SJSA1 (cell line): ENCODE data around the gene KLF13. TPM values are rescaled to one million over a fixed set of nuclear protein-coding genes. Genes with fewer than 3 reads are reported as not detected.
A peak's percentile ranks its signal among the peaks of the same experiment; 100 is the strongest.

Experiments used
- DNase-seq, 2 experiments: peaks; one replicate each; pipeline ENCODE4 v3.0.0-alpha.2; 2015 to 2020; ENCODE audit warnings: low spot score in 2 of 2, low read depth in 1 of 2
- H3K27ac ChIP-seq: fragments of 250-450 bp; sonication (Bioruptor Pico); 2 replicates; pipeline ENCODE4 v1.5.1; 2020; ENCODE audit warnings: mild to moderate bottlenecking, moderate library complexity
- H3K27me3 ChIP-seq: fragments of 250-450 bp; sonication (Bioruptor Pico); replicated peaks from 2 replicates; pipeline ENCODE4 v1.5.1; 2020; ENCODE audit warnings: mild to moderate bottlenecking, moderate library complexity
- H3K36me3 ChIP-seq: fragments of 250-450 bp; sonication (Bioruptor Pico); 2 replicates; pipeline ENCODE4 v1.5.1; 2020; ENCODE audit warnings: mild to moderate bottlenecking
- H3K4me1 ChIP-seq: fragments of 250-450 bp; sonication (Bioruptor Pico); replicated peaks from 2 replicates; pipeline ENCODE4 v1.6.1; 2021; ENCODE audit warnings: mild to moderate bottlenecking
- H3K4me3 ChIP-seq: fragments of 250-450 bp; sonication (Bioruptor Pico); 2 replicates; pipeline ENCODE4 v1.5.1; 2020; ENCODE audit warnings: mild to moderate bottlenecking
- H3K9me3 ChIP-seq: fragments of 250-450 bp; sonication (Bioruptor Pico); replicated peaks from 2 replicates; pipeline ENCODE4 v1.5.1; 2020; ENCODE audit warnings: mild to moderate bottlenecking
- total RNA-seq: library from RNA; depleted of rRNA; stranded (reverse); fragments of >200 nt; shearing (Covaris generic); gene quantifications from 2 replicates; pipeline ENCODE4 v1.2.3, GENCODE V29; 2014; rRNA removed

The KLF13 gene
- 60.4 and 62.4 TPM in 2 replicates for total RNA-seq

GRCh38 chr15:31326156-31326874 lies at the start of gene KLF13:
Gene KLF13, plus strand, starts transcription at chr15:31326835. Its CDS starts 378 bp downstream, at chr15:31327213.
- peaks cover 25% of the 10 kb centered on the region for H3K4me1 ChIP-seq
- H3K36me3 ChIP-seq: peaks cover 28% of the 10 kb centered on the region
- H3K27me3 ChIP-seq: no peaks in the 10 kb centered on the region
- peak within 1 kb of the TSS; percentile 91 for H3K27ac ChIP-seq
- H3K9me3 ChIP-seq: no peaks in the 10 kb centered on the region; the same call in none of the 2 replicates
- peak within 1 kb of the TSS; percentile 86 for H3K4me3 ChIP-seq
- DNase-seq: peak; percentile 98 to 100

- Histone ChIP-seq H3K36me3 (no peaks in the 10 kb centered on the region), H3K9me3 (no peaks in the 10 kb centered on the region), H3K4me1 (no peaks in the 10 kb centered on the region), H3K27me3 (no peaks in the 10 kb centered on the region), H3K4me3 (no peak overlapping the region), H3K27ac (no peak overlapping the region)
- DNase-seq: peak in 1 of 2 experiments; percentile 30
Observed at GRCh38 chr15:31277335-31278060, 49.1 kb upstream of the KLF13 start.

- peak in 1 of 2 experiments; percentile 34 for DNase-seq
- H3K27ac ChIP-seq: no peak overlapping the region
- no peaks in the 10 kb centered on the region for H3K27me3 ChIP-seq
- no peaks in the 10 kb centered on the region for H3K9me3 ChIP-seq
- no peaks in the 10 kb centered on the region for H3K4me1 ChIP-seq
- H3K4me3 ChIP-seq: no peak overlapping the region
- no peaks in the 10 kb centered on the region for H3K36me3 ChIP-seq
Observed at GRCh38 chr15:31278061-31278445, 48.6 kb upstream of the KLF13 start.

- H3K27me3 ChIP-seq: no peaks in the 10 kb centered on the region
- no peak overlapping the region for H3K27ac ChIP-seq
- no peaks in the 10 kb centered on the region for H3K36me3 ChIP-seq
- DNase-seq: peak in 1 of 2 experiments; percentile 35
- H3K4me1 ChIP-seq: no peaks in the 10 kb centered on the region
- no peak overlapping the region for H3K4me3 ChIP-seq
- H3K9me3 ChIP-seq: no peaks in the 10 kb centered on the region
Observed at GRCh38 chr15:31278544-31279220, 48.0 kb upstream of the KLF13 start.

GRCh38 chr15:31279221-31280045 lies 47.2 kb upstream of the KLF13 start:
- Histone ChIP-seq H3K9me3 (no peaks in the 10 kb centered on the region), H3K4me1 (no peaks in the 10 kb centered on the region), H3K27me3 (0 out of 2 replicates have a peak, but pooled peaks cover 3% of the 10 kb centered on the region), H3K36me3 (no peaks in the 10 kb centered on the region), H3K4me3 (no peak overlapping the region), H3K27ac (no peak overlapping the region)
- peak in 1 of 2 experiments; percentile 28 for DNase-seq

GRCh38 chr15:31280046-31280830 lies 46.4 kb upstream of the KLF13 start:
- Histone ChIP-seq H3K27ac (no peak overlapping the region), H3K4me3 (no peak overlapping the region), H3K27me3 (0 out of 2 replicates have a peak, but pooled peaks cover 3% of the 10 kb centered on the region), H3K9me3 (no peaks in the 10 kb centered on the region), H3K36me3 (no peaks in the 10 kb centered on the region), H3K4me1 (no peaks in the 10 kb centered on the region)
- DNase-seq: peak in 1 of 2 experiments; percentile 28

- Histone ChIP-seq H3K27ac (no peak overlapping the region), H3K27me3 (0 out of 2 replicates have a peak, but pooled peaks cover 3% of the 10 kb centered on the region), H3K4me3 (no peak overlapping the region), H3K4me1 (no peaks in the 10 kb centered on the region), H3K36me3 (no peaks in the 10 kb centered on the region), H3K9me3 (no peaks in the 10 kb centered on the region)
- DNase-seq: no peak
Observed at GRCh38 chr15:31280831-31281216, 45.8 kb upstream of the KLF13 start.

- Histone ChIP-seq H3K27ac (no peak overlapping the region), H3K36me3 (no peaks in the 10 kb centered on the region), H3K27me3 (peaks cover 3% of the 10 kb centered on the region; the same call in 1 of the 2 replicates), H3K4me1 (no peaks in the 10 kb centered on the region), H3K9me3 (no peaks in the 10 kb centered on the region), H3K4me3 (no peak overlapping the region)
- no peak for DNase-seq
Observed at GRCh38 chr15:31283043-31283442, 43.6 kb upstream of the KLF13 start.

GRCh38 chr15:31285772-31286261 lies 40.8 kb upstream of the KLF13 start:
- H3K9me3 ChIP-seq: no peaks in the 10 kb centered on the region
- H3K27ac ChIP-seq: no peak overlapping the region
- H3K36me3 ChIP-seq: no peaks in the 10 kb centered on the region
- no peaks in the 10 kb centered on the region for H3K4me1 ChIP-seq
- peaks cover 12% of the 10 kb centered on the region; the same call in 1 of the 2 replicates for H3K27me3 ChIP-seq
- no peak overlapping the region for H3K4me3 ChIP-seq
- DNase-seq: no peak

GRCh38 chr15:31291048-31291578 lies 35.5 kb upstream of the KLF13 start:
- no peaks in the 10 kb centered on the region for H3K4me1 ChIP-seq
- no peak overlapping the region for H3K4me3 ChIP-seq
- peaks cover 15% of the 10 kb centered on the region; the same call in 1 of the 2 replicates for H3K27me3 ChIP-seq
- H3K27ac ChIP-seq: no peak overlapping the region
- no peaks in the 10 kb centered on the region for H3K9me3 ChIP-seq
- DNase-seq: no peak
- H3K36me3 ChIP-seq: no peaks in the 10 kb centered on the region

- Histone ChIP-seq H3K4me1 (no peaks in the 10 kb centered on the region), H3K27me3 (0 out of 2 replicates have a peak, but pooled peaks cover 15% of the 10 kb centered on the region), H3K27ac (no peak overlapping the region), H3K9me3 (no peaks in the 10 kb centered on the region), H3K36me3 (no peaks in the 10 kb centered on the region), H3K4me3 (no peak overlapping the region)
- DNase-seq: no peak
Observed at GRCh38 chr15:31292391-31293015, 34.1 kb upstream of the KLF13 start.

GRCh38 chr15:31293655-31294054 lies 33.0 kb upstream of the KLF13 start:
- DNase-seq: no peak
- no peaks in the 10 kb centered on the region for H3K4me1 ChIP-seq
- H3K27ac ChIP-seq: no peak overlapping the region
- H3K9me3 ChIP-seq: no peaks in the 10 kb centered on the region
- 0 out of 2 replicates have a peak, but pooled peaks cover 15% of the 10 kb centered on the region for H3K27me3 ChIP-seq
- H3K36me3 ChIP-seq: no peaks in the 10 kb centered on the region
- no peak overlapping the region for H3K4me3 ChIP-seq
